HCT116 (cell line): ENCODE data around the gene ARL15. TPM values are rescaled to one million over a fixed set of nuclear protein-coding genes. Genes with fewer than 3 reads are reported as not detected.

Experiments used
- ATAC-seq: fragments of 200-7000 bp; cut with Tn5 transposase; 2 replicates; pipeline ENCODE4 v1.9.1; 2020; ENCODE audit warnings: mild to moderate bottlenecking, moderate library complexity
- BruUV-seq: library from RNA; stranded (reverse); fragments of 400-500 nt; replicated peaks from 2 replicates; lab custom pipeline; 2021; lab: Mats Ljungman, UMichigan
- CTCF ChIA-PET: fragments of 300-600 bp; sonication (Branson Sonifier 250); formaldehyde crosslinking; loops from one replicate; lab custom pipeline; 2021; ENCODE audit warnings: antibody characterized with exemption; lab: Charles Lee
- POLR2A ChIA-PET: fragments of 300-600, 350-600 bp; sonication (Branson Sonifier 250); formaldehyde crosslinking; loops from one replicate; lab custom pipeline; 2021; ENCODE audit warnings: antibody characterized with exemption; lab: Charles Lee
- RAD21 ChIA-PET, 2 experiments: fragments of 300-600 bp; sonication (Branson Sonifier 250); formaldehyde crosslinking; loops; one replicate each; lab custom pipeline; 2023; ENCODE audit warnings: low total read pairs in 2 of 2; ENCODE audit not compliant: uncharacterized antibody in 2 of 2, unreplicated experiment in 2 of 2, low non-redundant PET in 1 of 2; lab: Charles Lee
- DNase-seq: peaks from one replicate; pipeline ENCODE4 v3.0.0-alpha.2; 2010; ENCODE audit warnings: low read depth, low spot score
- H2AFZ ChIP-seq: fragments of 200-600 bp; shearing (Covaris generic), sonication (generic); 2 replicates; pipeline ENCODE4 v1.6.1; 2017; ENCODE audit warnings: low read depth, mixed run types, mixed read lengths, antibody characterized with exemption, low read length; ENCODE audit not compliant: poor library complexity, severe bottlenecking
- H3K27ac ChIP-seq: 2 replicates; pipeline ENCODE4 v1.5.1; 2012; ENCODE audit warnings: low read depth, low read length
- H3K27me3 ChIP-seq: fragments of 200-600 bp; sonication (generic); 2 replicates; pipeline ENCODE4 v1.6.1; 2016; ENCODE audit warnings: mixed run types, low read length, mixed read lengths; ENCODE audit not compliant: insufficient read depth
- H3K36me3 ChIP-seq, 2 experiments: fragments of 200-500 bp in 1 of 2; fragments of 200-600 bp in 1 of 2; sonication (Bioruptor generic) in 1 of 2; sonication (generic) in 1 of 2; 2 replicates each; pipeline versions ENCODE4 v1.5.1 to v1.6.1; 2014 to 2016; ENCODE audit warnings: low read length in 2 of 2, inconsistent platforms in 1 of 2, mixed read lengths in 1 of 2, mixed run types in 1 of 2; ENCODE audit not compliant: insufficient read depth in 2 of 2, control insufficient read depth in 1 of 2
- H3K4me1 ChIP-seq, 2 experiments: fragments of 200-600 bp in 1 of 2; sonication (generic) in 1 of 2; 2 replicates each; pipeline versions ENCODE4 v1.5.1 to v1.6.1; 2012 to 2017; ENCODE audit warnings: low read length in 2 of 2, inconsistent platforms in 1 of 2, mild to moderate bottlenecking in 1 of 2, mixed read lengths in 1 of 2, mixed run types in 1 of 2, moderate library complexity in 1 of 2; ENCODE audit not compliant: insufficient read depth in 2 of 2, control insufficient read depth in 1 of 2
- H3K4me2 ChIP-seq: fragments of 200-600 bp; sonication (generic); 2 replicates; pipeline ENCODE4 v1.6.1; 2017; ENCODE audit warnings: mixed run types, low read length, mixed read lengths
- H3K4me3 ChIP-seq, 2 experiments: fragments of 200-600 bp in 1 of 2; sonication (generic) in 1 of 2; replicated peaks in 1 of 2; 2 replicates each; pipeline ENCODE4 v1.5.1; 2011 to 2016; ENCODE audit warnings: low read length in 2 of 2, control low read depth in 1 of 2, low read depth in 1 of 2, mild to moderate bottlenecking in 1 of 2, mixed read lengths in 1 of 2, mixed run types in 1 of 2
- H3K79me2 ChIP-seq: fragments of 200-600 bp; sonication (generic); 2 replicates; pipeline ENCODE4 v1.6.1; 2017; ENCODE audit warnings: mild to moderate bottlenecking, mixed run types, low read length, moderate library complexity, mixed read lengths; ENCODE audit not compliant: insufficient read depth
- H3K9ac ChIP-seq: fragments of 200-600 bp; sonication (generic); 2 replicates; pipeline ENCODE4 v1.6.1; 2016; ENCODE audit warnings: low read length, mixed read lengths
- H3K9me2 ChIP-seq: fragments of 200-600 bp; sonication (generic), shearing (Covaris generic); 2 replicates; pipeline ENCODE4 v1.6.1; 2017; ENCODE audit warnings: mixed run types, mild to moderate bottlenecking, moderate library complexity; ENCODE audit not compliant: insufficient read depth
- H3K9me3 ChIP-seq, 2 experiments: fragments of 200-500 bp in 1 of 2; fragments of 200-600 bp in 1 of 2; sonication (Bioruptor generic) in 1 of 2; sonication (generic) in 1 of 2; 2 replicates each; pipeline ENCODE4 v1.6.1; 2014 to 2017; ENCODE audit warnings: low read length in 2 of 2, mixed read lengths in 2 of 2, inconsistent platforms in 1 of 2, low read depth in 1 of 2, mild to moderate bottlenecking in 1 of 2, mixed run types in 1 of 2, moderate library complexity in 1 of 2; ENCODE audit not compliant: control insufficient read depth in 1 of 2, insufficient read depth in 1 of 2
- H4K20me1 ChIP-seq: fragments of 200-600 bp; sonication (generic), shearing (Covaris generic); 2 replicates; pipeline ENCODE4 v1.6.1; 2017; ENCODE audit warnings: mixed run types, mild to moderate bottlenecking, moderate library complexity; ENCODE audit not compliant: insufficient read depth
- CBX3 ChIP-seq: IDR thresholded peaks from 2 replicates; pipeline ENCODE4 v1.6.1; 2012; ENCODE audit warnings: low read depth
- CEBPB ChIP-seq: IDR thresholded peaks from 2 replicates; pipeline ENCODE4 v1.6.1; 2012; ENCODE audit warnings: low read depth
- CTCF ChIP-seq, 3 experiments: fragments of 200-600 bp in 1 of 3; sonication (generic) in 1 of 3; IDR thresholded peaks in 2 of 3; conservative IDR thresholded peaks in 1 of 3; 2 replicates each; pipeline ENCODE4 v1.5.1; 2012 to 2017; ENCODE audit warnings: low read depth in 2 of 3, low read length in 2 of 3, antibody characterized with exemption in 1 of 3, borderline replicate concordance in 1 of 3, control low read depth in 1 of 3, mild to moderate bottlenecking in 1 of 3, mixed read lengths in 1 of 3, mixed run types in 1 of 3, moderate library complexity in 1 of 3; ENCODE audit not compliant: insufficient read depth in 1 of 3
- EGR1 ChIP-seq: IDR thresholded peaks from 2 replicates; pipeline ENCODE4 v1.6.1; 2012; ENCODE audit warnings: low read depth
- POLR2AphosphoS5 ChIP-seq: IDR thresholded peaks from 2 replicates; pipeline ENCODE4 v1.6.1; 2011; ENCODE audit warnings: mild to moderate bottlenecking, low read depth, low read length, moderate library complexity
- SP1 ChIP-seq: IDR thresholded peaks from 2 replicates; pipeline ENCODE4 v1.6.1; 2012; ENCODE audit warnings: low read depth
- SRF ChIP-seq: IDR thresholded peaks from 2 replicates; pipeline ENCODE4 v1.6.1; 2012; ENCODE audit warnings: low read depth
- TCF7L2 ChIP-seq: IDR thresholded peaks from 2 replicates; pipeline ENCODE4 v1.7.0; 2011; ENCODE audit warnings: borderline replicate concordance, inconsistent platforms; ENCODE audit not compliant: insufficient read depth, insufficient read length; ENCODE audit errors: extremely low read depth
- YY1 ChIP-seq: IDR thresholded peaks from 2 replicates; pipeline ENCODE4 v1.6.1; 2011; ENCODE audit warnings: low read length, low read depth, moderate library complexity, mild to moderate bottlenecking; ENCODE audit not compliant: insufficient replicate concordance; ENCODE audit errors: extremely low read depth
- intact Hi-C: fragments of 100-400 bp; cut with micrococcal nuclease; formaldehyde crosslinking; loops from 2 replicates; pipeline ENCODE4 v1.10.0; 2022
- total RNA-seq: library from RNA; stranded (reverse); gene quantifications from one replicate; pipeline ENCODE4 v1.2.1, GENCODE V29; 2021; ENCODE audit not compliant: unreplicated experiment
- TF ChIP-seq, protein P1 (sequence below): IDR thresholded peaks from 2 replicates; pipeline ENCODE4 v1.6.1; 2012

Gene ARL15
- total RNA-seq, 1 experiment from 2014 or later, result 15.0 TPM

- POLR2A ChIA-PET, result no interaction called here
These were observed 133.3 kb downstream of the ARL15 start for GRCh38 chr5:54177058-54177457.

DNA sequence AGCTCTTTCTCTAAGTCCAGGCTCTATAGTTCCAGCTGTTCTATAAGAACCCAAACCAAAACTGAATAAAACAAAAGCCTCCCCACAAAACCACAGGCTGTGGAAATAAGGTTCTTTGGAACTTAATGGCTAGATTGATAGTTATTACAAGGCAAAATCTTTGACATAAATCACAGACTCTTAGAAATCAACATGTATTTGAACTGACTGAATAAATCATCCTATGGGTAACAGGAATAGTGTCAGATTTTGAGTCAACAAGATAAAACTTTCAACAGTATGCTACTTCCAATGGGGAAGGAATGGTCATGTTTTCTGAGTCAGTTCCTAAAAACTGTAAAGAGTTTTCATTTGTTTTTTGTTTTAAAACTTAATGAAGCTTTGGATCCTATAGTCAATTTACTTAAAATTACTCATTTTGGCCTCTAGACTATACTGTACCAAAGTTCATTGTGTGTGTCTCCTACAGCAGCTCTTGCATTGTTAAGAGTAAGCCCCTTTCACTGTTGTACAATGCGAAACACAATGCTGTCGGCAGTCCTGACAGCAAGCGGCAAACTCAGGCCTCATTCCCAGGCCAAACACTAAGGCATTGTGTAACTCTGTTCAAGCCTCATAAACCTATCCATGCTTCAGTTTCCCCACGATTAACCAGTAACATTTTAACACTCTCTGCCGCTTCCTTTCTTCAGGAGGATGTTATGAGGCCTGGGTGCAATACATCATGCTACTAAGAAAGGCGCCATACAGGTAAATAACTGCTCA lies 134.1 kb downstream of the ARL15 start:
- ChIA-PET CTCF (no interaction called here), RAD21 (no interaction called here)

More at GRCh38 chr5:54177058-54177457, 133.3 kb downstream of the ARL15 start:
- Histone ChIP-seq H3K9me2 (no peaks in the 10 kb centered on the region), H3K27me3 (no peaks in the 10 kb centered on the region), H3K9me3 (no peaks in the 10 kb centered on the region), H3K4me1 (no peaks in the 10 kb centered on the region), H3K79me2 (no peaks in the 10 kb centered on the region), H3K36me3 (no peaks in the 10 kb centered on the region), H3K9ac (no peak overlapping the region), H2AFZ (no peak overlapping the region), H3K4me3 (no peak overlapping the region), H3K27ac (no peak overlapping the region), H3K4me2 (no peak overlapping the region), H4K20me1 (no peaks in the 10 kb centered on the region)
- BruUV-seq, result no TSS peak
- ChIA-PET CTCF (no interaction called here), RAD21 (no interaction called here)
- intact Hi-C loops, result no loop called here
- ATAC-seq (no peak), DNase-seq (no peak)
- TF ChIP-seq YY1, result no peak
- no peak for TF ChIP-seq SRF
- TF ChIP-seq SP1, result no peak
- no peak for TF ChIP-seq TCF7L2
- no peak for TF ChIP-seq EGR1
- no peak for TF ChIP-seq POLR2AphosphoS5
- TF ChIP-seq CEBPB, result no peak
- TF ChIP-seq, protein P1, sequence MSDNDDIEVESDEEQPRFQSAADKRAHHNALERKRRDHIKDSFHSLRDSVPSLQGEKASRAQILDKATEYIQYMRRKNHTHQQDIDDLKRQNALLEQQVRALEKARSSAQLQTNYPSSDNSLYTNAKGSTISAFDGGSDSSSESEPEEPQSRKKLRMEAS, result no peak

More for the DNA sequence above, 134.1 kb downstream of the ARL15 start:
- no TSS peak for BruUV-seq
- Histone ChIP-seq H4K20me1 (no peaks in the 10 kb centered on the region), H2AFZ (no peak overlapping the region), H3K27ac (no peak overlapping the region), H3K4me1 (no peaks in the 10 kb centered on the region), H3K9me2 (no peaks in the 10 kb centered on the region), H3K27me3 (no peaks in the 10 kb centered on the region), H3K4me2 (no peak overlapping the region), H3K36me3 (no peaks in the 10 kb centered on the region), H3K4me3 (no peak overlapping the region), H3K9ac (no peak overlapping the region), H3K79me2 (no peaks in the 10 kb centered on the region), H3K9me3 (no peaks in the 10 kb centered on the region)
- no peak for DNase-seq
- no peak for TF ChIP-seq CTCF (IDR thresholded peaks at IDR 0.05 in 2 of 3, conservative IDR thresholded peaks at IDR 0.05 in 1 of 3; ENCODE audit: borderline replicate concordance in 1 of 3, insufficient read depth in 1 of 3, low read depth in 2 of 3, low read length in 2 of 3)
- TF ChIP-seq, protein P1, result no peak
- no peak for TF ChIP-seq SRF
- TF ChIP-seq POLR2AphosphoS5, result no peak
- TF ChIP-seq YY1, result no peak
- TF ChIP-seq TCF7L2, result no peak
- TF ChIP-seq CBX3, result no peak
- POLR2A ChIA-PET, result no interaction called here
- intact Hi-C loops, result no loop called here
- no peak for ATAC-seq
